GM06990 (cell line): Measurements from ENCODE around the gene GJA1.

Source experiments
- DNase-seq: peaks from one replicate; pipeline ENCODE4 v3.0.0-alpha.2; 2011; ENCODE audit not compliant: insufficient read length; ENCODE audit errors: extremely low read depth
- H3K27me3 ChIP-seq: replicated peaks from 2 replicates; pipeline ENCODE4 v1.6.0; 2011; ENCODE audit warnings: low read length; ENCODE audit not compliant: control insufficient read depth, insufficient read depth
- H3K36me3 ChIP-seq: 2 replicates; pipeline ENCODE4 v1.5.1; 2011; ENCODE audit warnings: low read length; ENCODE audit not compliant: control insufficient read depth, insufficient read depth
- H3K4me3 ChIP-seq: replicated peaks from 2 replicates; pipeline ENCODE4 v1.5.1; 2011; ENCODE audit warnings: low read depth, mild to moderate bottlenecking, control low read depth, low read length
- CTCF ChIP-seq: IDR thresholded peaks from 2 replicates; pipeline ENCODE4 v1.5.1; 2011; ENCODE audit warnings: low read length, control low read depth, mild to moderate bottlenecking, inconsistent platforms; ENCODE audit not compliant: insufficient read depth, poor library complexity, severe bottlenecking

GJA1 gene

GRCh38 chr6:121485359-121485811 is 49.9 kb downstream of the GJA1 start:
- no peak for DNase-seq
- Histone ChIP-seq H3K27me3 (no peaks in the 10 kb centered on the region), H3K4me3 (no peak overlapping the region), H3K36me3 (no peaks in the 10 kb centered on the region)
- TF ChIP-seq CTCF, result no peak

- Histone ChIP-seq H3K36me3 (no peaks in the 10 kb centered on the region), H3K4me3 (no peak overlapping the region), H3K27me3 (no peaks in the 10 kb centered on the region)
- TF ChIP-seq CTCF, result no peak
- DNase-seq, result no peak
These were observed 56.1 kb downstream of the GJA1 start for GRCh38 chr6:121491576-121491975.

- Histone ChIP-seq H3K36me3 (no peaks in the 10 kb centered on the region), H3K27me3 (no peaks in the 10 kb centered on the region), H3K4me3 (no peak overlapping the region)
- no peak for TF ChIP-seq CTCF
- no peak for DNase-seq
These were observed 57.1 kb downstream of the GJA1 start for GRCh38 chr6:121492536-121492935.

GRCh38 chr6:121497970-121498375 is 62.5 kb downstream of the GJA1 start:
- DNase-seq, result no peak
- Histone ChIP-seq H3K36me3 (no peaks in the 10 kb centered on the region), H3K27me3 (no peaks in the 10 kb centered on the region), H3K4me3 (no peak overlapping the region)
- TF ChIP-seq CTCF, result no peak

- DNase-seq, result peak; percentile 4
- TF ChIP-seq CTCF, result no peak
- H3K36me3 ChIP-seq, result no peaks in the 10 kb centered on the region
- H3K27me3 ChIP-seq, result no peaks in the 10 kb centered on the region
- no peak overlapping the region for H3K4me3 ChIP-seq
These were observed 63.2 kb downstream of the GJA1 start for GRCh38 chr6:121498481-121499276.
